Measurements from ENCODE around the gene PLK3.
A peak's percentile ranks its signal among the peaks of the same experiment; 100 is the strongest.
"Not testable (repeated sequence)": the region's sequence is repeated elsewhere in the genome, so short reads cannot be mapped to it uniquely, and the experiment has no call there.

Gene PLK3

GRCh38 chr1:44811234-44811633, 11.1 kb downstream of the PLK3 start:
- Histone ChIP-seq H3F3A (ENCODE audit: insufficient read depth, low read length) (peaks cover 11% of the 10 kb centered on the region; the same call in 1 of the 2 replicates), H3K27ac (ENCODE audit: low read length) (no peak overlapping the region), H3K79me2 (ENCODE audit: low read length) (no peaks in the 10 kb centered on the region), H3K4me2 (ENCODE audit: low read depth, low read length) (no peak overlapping the region), H3K9me3 (replicated peaks; ENCODE audit: insufficient read depth, low read length) (no peaks in the 10 kb centered on the region), H3K27me3 (replicated peaks; ENCODE audit: insufficient read depth, low read length) (0 out of 2 replicates have a peak, but pooled peaks cover 4% of the 10 kb centered on the region), H2AFZ (ENCODE audit: low read length) (no peak overlapping the region), H3K36me3 (replicated peaks; ENCODE audit: insufficient read depth, low read length) (no peaks in the 10 kb centered on the region), H4K20me1 (ENCODE audit: insufficient read depth, low read length) (no peaks in the 10 kb centered on the region), H3K9me2 (replicated peaks; ENCODE audit: insufficient read depth, low read length) (no peaks in the 10 kb centered on the region), H3K9ac (ENCODE audit: low read length) (no peak overlapping the region), H3K4me3 (ENCODE audit: low read length) (no peak overlapping the region), H3K4me1 (ENCODE audit: low read length) (peaks cover 19% of the 10 kb centered on the region)
- TF ChIP-seq EZH2 (optimal IDR thresholded peaks at IDR 0.05; ENCODE audit: low read depth, low read length) = no peak
- TF ChIP-seq EZH2phosphoT487 (IDR thresholded peaks at IDR 0.05; ENCODE audit: low read length) = no peak
- no peak for TF ChIP-seq CTCF (IDR thresholded peaks at IDR 0.05; ENCODE audit: low read length)
- no peak for DNase-seq

- Histone ChIP-seq H3K9me3 (replicated peaks; ENCODE audit: insufficient read depth, low read length) (no peaks in the 10 kb centered on the region), H4K20me1 (ENCODE audit: insufficient read depth, low read length) (no peaks in the 10 kb centered on the region), H2AFZ (ENCODE audit: low read length) (peak overlapping the region; percentile 76), H3K36me3 (replicated peaks; ENCODE audit: insufficient read depth, low read length) (no peaks in the 10 kb centered on the region), H3K4me1 (ENCODE audit: low read length) (peaks cover 19% of the 10 kb centered on the region), H3K79me2 (ENCODE audit: low read length) (no peaks in the 10 kb centered on the region), H3K27ac (ENCODE audit: low read length) (no peak overlapping the region), H3K4me2 (ENCODE audit: low read depth, low read length) (peak overlapping the region; percentile 56), H3K27me3 (replicated peaks; ENCODE audit: insufficient read depth, low read length) (peaks cover 9% of the 10 kb centered on the region; the same call in 1 of the 2 replicates), H3F3A (ENCODE audit: insufficient read depth, low read length) (peaks cover 11% of the 10 kb centered on the region), H3K9me2 (replicated peaks; ENCODE audit: insufficient read depth, low read length) (no peaks in the 10 kb centered on the region), H3K9ac (ENCODE audit: low read length) (no peak overlapping the region), H3K4me3 (ENCODE audit: low read length) (peak overlapping the region; percentile 65)
- TF ChIP-seq EZH2phosphoT487 (IDR thresholded peaks at IDR 0.05; ENCODE audit: low read length) (no peak), CTCF (IDR thresholded peaks at IDR 0.05; ENCODE audit: low read length) (no peak), EZH2 (optimal IDR thresholded peaks at IDR 0.05; ENCODE audit: low read depth, low read length) (no peak)
- DNase-seq = no peak
Measured at GRCh38 chr1:44812822-44813543, 12.8 kb downstream of the PLK3 start.

GRCh38 chr1:44815926-44816325, 15.7 kb downstream of the PLK3 start:
- H3K9me2 ChIP-seq (replicated peaks; ENCODE audit: insufficient read depth, low read length); H4K20me1 ChIP-seq (ENCODE audit: insufficient read depth, low read length); H3K9ac ChIP-seq (ENCODE audit: low read length); DNase-seq; H3K27me3 ChIP-seq (replicated peaks; ENCODE audit: insufficient read depth, low read length); H3K4me1 ChIP-seq (ENCODE audit: low read length); H3K9me3 ChIP-seq (replicated peaks; ENCODE audit: insufficient read depth, low read length); H2AFZ ChIP-seq (ENCODE audit: low read length); H3K79me2 ChIP-seq (ENCODE audit: low read length); H3K4me3 ChIP-seq (ENCODE audit: low read length); H3K4me2 ChIP-seq (ENCODE audit: low read depth, low read length); H3K36me3 ChIP-seq (replicated peaks; ENCODE audit: insufficient read depth, low read length); H3K27ac ChIP-seq (ENCODE audit: low read length): not testable (repeated sequence)
- peaks cover 16% of the 10 kb centered on the region for H3F3A ChIP-seq (ENCODE audit: insufficient read depth, low read length)

GRCh38 chr1:44817307-44817706, 17.1 kb downstream of the PLK3 start:
- Histone ChIP-seq H3K9ac (ENCODE audit: low read length) (no peak overlapping the region), H3K27me3 (replicated peaks; ENCODE audit: insufficient read depth, low read length) (peaks cover 9% of the 10 kb centered on the region; the same call in 1 of the 2 replicates), H3K36me3 (replicated peaks; ENCODE audit: insufficient read depth, low read length) (no peaks in the 10 kb centered on the region), H3K9me2 (replicated peaks; ENCODE audit: insufficient read depth, low read length) (no peaks in the 10 kb centered on the region), H3K27ac (ENCODE audit: low read length) (no peak overlapping the region), H4K20me1 (ENCODE audit: insufficient read depth, low read length) (no peaks in the 10 kb centered on the region), H3K9me3 (replicated peaks; ENCODE audit: insufficient read depth, low read length) (no peaks in the 10 kb centered on the region), H2AFZ (ENCODE audit: low read length) (no peak overlapping the region), H3K4me1 (ENCODE audit: low read length) (no peaks in the 10 kb centered on the region), H3F3A (ENCODE audit: insufficient read depth, low read length) (peaks cover 11% of the 10 kb centered on the region), H3K79me2 (ENCODE audit: low read length) (no peaks in the 10 kb centered on the region), H3K4me3 (ENCODE audit: low read length) (no peak overlapping the region), H3K4me2 (ENCODE audit: low read depth, low read length) (no peak overlapping the region)
- DNase-seq = no peak
- TF ChIP-seq EZH2 (optimal IDR thresholded peaks at IDR 0.05; ENCODE audit: low read depth, low read length) = no peak

All from MM.1S (cell line).